HEK293 (cell line): ENCODE data around the gene TXNDC2.

Experiments
- CTCF ChIA-PET: fragments of 350-600 bp; formaldehyde crosslinking; extraction: SDS; loops from one replicate; lab custom pipeline; 2021; ENCODE audit warnings: antibody characterized with exemption; lab: Yijun Ruan, JAX
- POLR2A ChIA-PET: fragments of 300-600 bp; formaldehyde crosslinking; extraction: SDS; loops from one replicate; lab custom pipeline; 2020; ENCODE audit warnings: antibody characterized with exemption, inconsistent platforms; lab: Yijun Ruan, JAX
- H3K27ac ChIP-seq: fragments of 200-500 bp; sonication (Bioruptor generic); 2 replicates; pipeline ENCODE4 v1.5.1; 2014; ENCODE audit warnings: low read depth, low read length, control low read depth, inconsistent platforms; ENCODE audit errors: extremely low read depth
- H3K36me3 ChIP-seq, 2 experiments: fragments of 200-500 bp in 1 of 2; sonication (Bioruptor generic) in 1 of 2; 1 replicate in 1 of 2; 2 replicates in 1 of 2; pipeline ENCODE4 v1.5.1; 2014 to 2017; ENCODE audit warnings: inconsistent platforms in 2 of 2, low read length in 2 of 2; ENCODE audit not compliant: control insufficient read depth in 2 of 2, insufficient read depth in 1 of 2
- H3K4me1 ChIP-seq: fragments of 200-500 bp; sonication (Bioruptor generic); 2 replicates; pipeline ENCODE4 v1.5.1; 2014; ENCODE audit warnings: mild to moderate bottlenecking, low read length, inconsistent platforms; ENCODE audit not compliant: control insufficient read depth, insufficient read depth
- H3K4me3 ChIP-seq: 2 replicates; pipeline ENCODE4 v1.5.1; 2011; ENCODE audit warnings: low read depth, mild to moderate bottlenecking, control low read depth, low read length, moderate library complexity
- H3K9me3 ChIP-seq: fragments of 200-500 bp; sonication (Bioruptor generic); 2 replicates; pipeline ENCODE4 v1.5.1; 2014; ENCODE audit warnings: low read depth, low read length, inconsistent platforms; ENCODE audit not compliant: control insufficient read depth, insufficient read depth
- KLF10 ChIP-seq: fragments of 450-650 bp; IDR thresholded peaks from 2 replicates; pipeline ENCODE4 v1.5.1; 2018; ENCODE audit warnings: missing biosample characterization, mild to moderate bottlenecking, missing genetic modification characterization
- MYNN ChIP-seq: fragments of 450-650 bp; formaldehyde crosslinking; IDR thresholded peaks from 2 replicates; pipeline ENCODE4 v1.5.1; 2016; ENCODE audit warnings: missing biosample characterization, missing genetic modification characterization, borderline replicate concordance
- ZNF121 ChIP-seq: fragments of 450-650 bp; formaldehyde crosslinking; IDR thresholded peaks from 2 replicates; pipeline ENCODE4 v1.5.1; 2016; ENCODE audit warnings: missing biosample characterization, missing genetic modification characterization
- ZNF140 ChIP-seq: fragments of 450-650 bp; formaldehyde crosslinking; IDR thresholded peaks from 2 replicates; pipeline ENCODE4 v1.5.1; 2016; ENCODE audit warnings: missing biosample characterization, missing genetic modification characterization
- ZNF169 ChIP-seq: fragments of 450-650 bp; formaldehyde crosslinking; IDR thresholded peaks from 2 replicates; pipeline ENCODE4 v1.5.1; 2016; ENCODE audit warnings: missing biosample characterization, missing genetic modification characterization
- ZNF292 ChIP-seq: fragments of 450-650 bp; formaldehyde crosslinking; IDR thresholded peaks from 2 replicates; pipeline ENCODE4 v1.5.1; 2016; ENCODE audit warnings: low read depth, missing biosample characterization, missing genetic modification characterization, borderline replicate concordance
- ZNF423 ChIP-seq: fragments of 450-650 bp; formaldehyde crosslinking; IDR thresholded peaks from 2 replicates; pipeline ENCODE4 v1.5.1; 2016; ENCODE audit warnings: missing biosample characterization, missing genetic modification characterization
- ZNF544 ChIP-seq: fragments of 450-650 bp; formaldehyde crosslinking; IDR thresholded peaks from 2 replicates; pipeline ENCODE4 v1.5.0; 2017; ENCODE audit warnings: missing biosample characterization, missing genetic modification characterization
- ZNF571 ChIP-seq: fragments of 450-650 bp; formaldehyde crosslinking; IDR thresholded peaks from 2 replicates; pipeline ENCODE4 v1.5.0; 2017; ENCODE audit warnings: missing biosample characterization, missing genetic modification characterization
- ZNF792 ChIP-seq: fragments of 450-650 bp; formaldehyde crosslinking; IDR thresholded peaks from 2 replicates; pipeline ENCODE4 v1.5.1; 2016; ENCODE audit warnings: missing biosample characterization, missing genetic modification characterization
- TF ChIP-seq, protein P1 (sequence below): fragments of 450-650 bp; formaldehyde crosslinking; IDR thresholded peaks from 2 replicates; pipeline ENCODE4 v1.5.1; 2016; ENCODE audit warnings: missing biosample characterization, missing genetic modification characterization
- TF ChIP-seq, protein P2 (sequence below): fragments of 450-650 bp; formaldehyde crosslinking; IDR thresholded peaks from 2 replicates; pipeline ENCODE4 v1.5.1; 2016; ENCODE audit warnings: missing biosample characterization, missing genetic modification characterization
- TF ChIP-seq, protein P3 (sequence below): fragments of 450-650 bp; formaldehyde crosslinking; IDR thresholded peaks from 2 replicates; pipeline ENCODE4 v1.5.1; 2016; ENCODE audit warnings: missing biosample characterization, missing genetic modification characterization
- TF ChIP-seq, protein P4 (sequence below): fragments of 450-650 bp; formaldehyde crosslinking; IDR thresholded peaks from 2 replicates; pipeline ENCODE4 v1.5.0; 2017; ENCODE audit warnings: missing biosample characterization, missing genetic modification characterization, borderline replicate concordance
- TF ChIP-seq, protein P5 (sequence below): fragments of 450-650 bp; formaldehyde crosslinking; optimal IDR thresholded peaks from 2 replicates; pipeline ENCODE3; 2016; ENCODE audit warnings: missing biosample characterization, mild to moderate bottlenecking, missing genetic modification characterization
- TF ChIP-seq, protein P6 (sequence below): fragments of 450-650 bp; formaldehyde crosslinking; IDR thresholded peaks from 2 replicates; pipeline ENCODE4 v1.5.1; 2016; ENCODE audit warnings: missing biosample characterization, missing genetic modification characterization, borderline replicate concordance

Gene TXNDC2

DNA sequence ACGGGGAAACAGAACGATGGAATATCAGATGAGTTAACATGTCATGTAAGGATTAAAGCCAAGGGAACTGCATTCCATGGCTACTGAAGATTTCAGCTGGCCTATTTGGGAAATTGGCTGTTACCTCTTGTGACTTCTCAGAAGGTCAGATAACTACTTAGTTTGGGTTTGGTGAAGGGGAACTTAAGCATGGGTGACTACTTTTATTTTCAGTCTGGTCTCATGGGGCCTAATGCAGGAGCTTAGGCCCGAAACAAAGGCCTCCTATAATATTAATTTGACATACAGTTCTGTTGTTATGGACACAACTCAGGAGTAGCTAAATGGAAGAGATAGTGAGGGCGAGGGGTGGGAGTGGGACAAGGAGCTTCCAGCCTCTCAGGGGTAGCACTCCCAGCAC is 44.0 kb upstream of the TXNDC2 start (continued):
- TF ChIP-seq, protein P1, sequence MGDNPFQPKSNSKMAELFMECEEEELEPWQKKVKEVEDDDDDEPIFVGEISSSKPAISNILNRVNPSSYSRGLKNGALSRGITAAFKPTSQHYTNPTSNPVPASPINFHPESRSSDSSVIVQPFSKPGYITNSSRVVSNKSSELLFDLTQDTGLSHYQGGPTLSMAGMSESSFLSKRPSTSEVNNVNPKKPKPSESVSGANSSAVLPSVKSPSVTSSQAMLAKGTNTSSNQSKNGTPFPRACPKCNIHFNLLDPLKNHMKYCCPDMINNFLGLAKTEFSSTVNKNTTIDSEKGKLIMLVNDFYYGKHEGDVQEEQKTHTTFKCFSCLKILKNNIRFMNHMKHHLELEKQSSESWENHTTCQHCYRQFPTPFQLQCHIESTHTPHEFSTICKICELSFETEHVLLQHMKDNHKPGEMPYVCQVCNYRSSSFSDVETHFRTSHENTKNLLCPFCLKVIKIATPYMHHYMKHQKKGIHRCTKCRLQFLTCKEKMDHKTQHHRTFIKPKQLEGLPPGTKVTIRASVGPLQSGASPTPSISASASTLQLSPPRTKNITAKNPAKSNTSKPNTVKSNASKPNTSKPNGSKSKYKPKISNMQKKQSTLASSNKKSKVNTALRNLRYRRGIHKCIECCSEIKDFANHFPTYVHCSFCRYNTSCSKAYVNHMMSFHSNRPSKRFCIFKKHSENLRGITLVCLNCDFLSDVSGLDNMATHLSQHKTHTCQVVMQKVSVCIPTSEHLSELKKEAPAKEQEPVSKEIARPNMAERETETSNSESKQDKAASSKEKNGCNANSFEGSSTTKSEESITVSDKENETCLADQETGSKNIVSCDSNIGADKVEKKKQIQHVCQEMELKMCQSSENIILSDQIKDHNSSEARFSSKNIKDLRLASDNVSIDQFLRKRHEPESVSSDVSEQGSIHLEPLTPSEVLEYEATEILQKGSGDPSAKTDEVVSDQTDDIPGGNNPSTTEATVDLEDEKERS (tag by site-specific recombination): no peak
- TF ChIP-seq ZNF423: no peak

DNA sequence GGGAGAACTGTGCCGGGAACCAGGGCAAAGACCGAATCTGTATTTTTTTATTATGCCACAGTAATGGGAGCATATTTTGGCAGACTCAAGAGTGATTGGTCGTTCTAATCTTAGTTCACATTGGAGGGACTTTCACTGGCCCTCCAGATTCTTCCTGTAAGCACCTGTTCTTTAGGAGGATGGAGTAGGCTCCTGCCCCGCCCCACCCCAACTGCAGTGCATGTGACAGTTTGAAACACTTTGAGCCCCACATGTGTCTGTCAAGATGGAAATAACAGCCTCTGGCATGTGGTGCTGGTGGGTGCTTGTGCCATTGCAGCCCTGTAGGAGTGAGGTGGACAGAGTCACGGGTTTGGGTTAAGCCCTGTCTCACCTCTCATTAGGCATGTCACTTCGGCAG is 43.3 kb upstream of the TXNDC2 start:
- Histone ChIP-seq H3K27ac (no peak overlapping the region), H3K36me3 (peaks cover 0 to 15% of the 10 kb centered on the region in 2 experiments; a peak in 1 of 3 replicates), H3K4me1 (no peaks in the 10 kb centered on the region), H3K4me3 (no peak overlapping the region), H3K9me3 (no peaks in the 10 kb centered on the region)
- POLR2A ChIA-PET: no interaction called here
- CTCF ChIA-PET: no interaction called here
- TF ChIP-seq ZNF544 (tag by site-specific recombination) (no peak), ZNF792 (tag by site-specific recombination) (no peak), ZNF292 (tag by site-specific recombination) (no peak), ZNF571 (no peak), ZNF140 (no peak), ZNF169 (tag by site-specific recombination) (no peak), ZNF121 (tag by site-specific recombination) (no peak), KLF10 (tag by site-specific recombination) (no peak), MYNN (tag by site-specific recombination) (no peak)
- TF ChIP-seq, protein P2, sequence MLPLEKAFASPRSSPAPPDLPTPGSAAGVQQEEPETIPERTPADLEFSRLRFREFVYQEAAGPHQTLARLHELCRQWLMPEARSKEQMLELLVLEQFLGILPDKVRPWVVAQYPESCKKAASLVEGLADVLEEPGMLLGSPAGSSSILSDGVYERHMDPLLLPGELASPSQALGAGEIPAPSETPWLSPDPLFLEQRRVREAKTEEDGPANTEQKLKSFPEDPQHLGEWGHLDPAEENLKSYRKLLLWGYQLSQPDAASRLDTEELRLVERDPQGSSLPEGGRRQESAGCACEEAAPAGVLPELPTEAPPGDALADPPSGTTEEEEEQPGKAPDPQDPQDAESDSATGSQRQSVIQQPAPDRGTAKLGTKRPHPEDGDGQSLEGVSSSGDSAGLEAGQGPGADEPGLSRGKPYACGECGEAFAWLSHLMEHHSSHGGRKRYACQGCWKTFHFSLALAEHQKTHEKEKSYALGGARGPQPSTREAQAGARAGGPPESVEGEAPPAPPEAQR (tag by site-specific recombination): no peak
- TF ChIP-seq, protein P3, sequence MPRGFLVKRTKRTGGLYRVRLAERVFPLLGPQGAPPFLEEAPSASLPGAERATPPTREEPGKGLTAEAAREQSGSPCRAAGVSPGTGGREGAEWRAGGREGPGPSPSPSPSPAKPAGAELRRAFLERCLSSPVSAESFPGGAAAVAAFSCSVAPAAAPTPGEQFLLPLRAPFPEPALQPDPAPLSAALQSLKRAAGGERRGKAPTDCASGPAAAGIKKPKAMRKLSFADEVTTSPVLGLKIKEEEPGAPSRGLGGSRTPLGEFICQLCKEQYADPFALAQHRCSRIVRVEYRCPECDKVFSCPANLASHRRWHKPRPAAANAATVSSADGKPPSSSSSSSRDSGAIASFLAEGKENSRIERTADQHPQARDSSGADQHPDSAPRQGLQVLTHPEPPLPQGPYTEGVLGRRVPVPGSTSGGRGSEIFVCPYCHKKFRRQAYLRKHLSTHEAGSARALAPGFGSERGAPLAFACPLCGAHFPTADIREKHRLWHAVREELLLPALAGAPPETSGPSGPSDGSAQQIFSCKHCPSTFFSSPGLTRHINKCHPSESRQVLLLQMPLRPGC (tag by site-specific recombination): no peak
- TF ChIP-seq, protein P4, sequence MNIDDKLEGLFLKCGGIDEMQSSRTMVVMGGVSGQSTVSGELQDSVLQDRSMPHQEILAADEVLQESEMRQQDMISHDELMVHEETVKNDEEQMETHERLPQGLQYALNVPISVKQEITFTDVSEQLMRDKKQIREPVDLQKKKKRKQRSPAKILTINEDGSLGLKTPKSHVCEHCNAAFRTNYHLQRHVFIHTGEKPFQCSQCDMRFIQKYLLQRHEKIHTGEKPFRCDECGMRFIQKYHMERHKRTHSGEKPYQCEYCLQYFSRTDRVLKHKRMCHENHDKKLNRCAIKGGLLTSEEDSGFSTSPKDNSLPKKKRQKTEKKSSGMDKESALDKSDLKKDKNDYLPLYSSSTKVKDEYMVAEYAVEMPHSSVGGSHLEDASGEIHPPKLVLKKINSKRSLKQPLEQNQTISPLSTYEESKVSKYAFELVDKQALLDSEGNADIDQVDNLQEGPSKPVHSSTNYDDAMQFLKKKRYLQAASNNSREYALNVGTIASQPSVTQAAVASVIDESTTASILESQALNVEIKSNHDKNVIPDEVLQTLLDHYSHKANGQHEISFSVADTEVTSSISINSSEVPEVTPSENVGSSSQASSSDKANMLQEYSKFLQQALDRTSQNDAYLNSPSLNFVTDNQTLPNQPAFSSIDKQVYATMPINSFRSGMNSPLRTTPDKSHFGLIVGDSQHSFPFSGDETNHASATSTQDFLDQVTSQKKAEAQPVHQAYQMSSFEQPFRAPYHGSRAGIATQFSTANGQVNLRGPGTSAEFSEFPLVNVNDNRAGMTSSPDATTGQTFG (tag by site-specific recombination): no peak

DNA sequence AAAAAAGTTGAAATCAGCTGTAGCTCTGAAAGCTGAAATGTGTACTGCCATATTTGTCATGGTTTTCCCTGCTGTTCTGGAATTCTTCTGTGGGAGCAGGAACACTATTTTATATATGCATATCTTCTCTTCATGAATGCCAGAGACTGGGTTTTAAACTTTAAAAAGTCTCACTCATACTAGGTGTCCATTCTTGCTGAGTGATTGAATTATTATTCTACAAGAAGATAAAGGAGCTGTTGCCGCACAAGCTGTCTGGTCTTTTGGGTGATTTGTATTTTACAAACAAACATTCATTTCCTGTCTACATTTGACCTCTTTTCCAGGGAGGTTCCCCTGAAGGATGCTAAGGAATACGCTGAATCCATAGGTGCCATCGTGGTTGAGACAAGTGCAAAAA is 40.5 kb upstream of the TXNDC2 start:
- peaks cover 0 to 28% of the 10 kb centered on the region in 2 experiments; a peak in 1 of 3 replicates for H3K36me3 ChIP-seq
- no peaks in the 10 kb centered on the region for H3K9me3 ChIP-seq
- H3K27ac ChIP-seq: no peak overlapping the region
- H3K4me1 ChIP-seq: 0 out of 2 replicates have a peak, but pooled peaks cover 4% of the 10 kb centered on the region
- POLR2A ChIA-PET: no interaction called here
- CTCF ChIA-PET: interaction anchor here (0.8 kb wide), 2 partner anchors 9 to 11 kb away, joined by 3 to 5 read pairs; no protein-coding TSS in a partner anchor
- no peak overlapping the region for H3K4me3 ChIP-seq
- TF ChIP-seq, protein P5, sequence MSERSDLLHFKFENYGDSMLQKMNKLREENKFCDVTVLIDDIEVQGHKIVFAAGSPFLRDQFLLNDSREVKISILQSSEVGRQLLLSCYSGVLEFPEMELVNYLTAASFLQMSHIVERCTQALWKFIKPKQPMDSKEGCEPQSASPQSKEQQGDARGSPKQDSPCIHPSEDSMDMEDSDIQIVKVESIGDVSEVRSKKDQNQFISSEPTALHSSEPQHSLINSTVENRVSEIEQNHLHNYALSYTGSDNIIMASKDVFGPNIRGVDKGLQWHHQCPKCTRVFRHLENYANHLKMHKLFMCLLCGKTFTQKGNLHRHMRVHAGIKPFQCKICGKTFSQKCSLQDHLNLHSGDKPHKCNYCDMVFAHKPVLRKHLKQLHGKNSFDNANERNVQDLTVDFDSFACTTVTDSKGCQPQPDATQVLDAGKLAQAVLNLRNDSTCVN (tag by site-specific recombination): no peak
- no peak for TF ChIP-seq ZNF571
- TF ChIP-seq, protein P6, sequence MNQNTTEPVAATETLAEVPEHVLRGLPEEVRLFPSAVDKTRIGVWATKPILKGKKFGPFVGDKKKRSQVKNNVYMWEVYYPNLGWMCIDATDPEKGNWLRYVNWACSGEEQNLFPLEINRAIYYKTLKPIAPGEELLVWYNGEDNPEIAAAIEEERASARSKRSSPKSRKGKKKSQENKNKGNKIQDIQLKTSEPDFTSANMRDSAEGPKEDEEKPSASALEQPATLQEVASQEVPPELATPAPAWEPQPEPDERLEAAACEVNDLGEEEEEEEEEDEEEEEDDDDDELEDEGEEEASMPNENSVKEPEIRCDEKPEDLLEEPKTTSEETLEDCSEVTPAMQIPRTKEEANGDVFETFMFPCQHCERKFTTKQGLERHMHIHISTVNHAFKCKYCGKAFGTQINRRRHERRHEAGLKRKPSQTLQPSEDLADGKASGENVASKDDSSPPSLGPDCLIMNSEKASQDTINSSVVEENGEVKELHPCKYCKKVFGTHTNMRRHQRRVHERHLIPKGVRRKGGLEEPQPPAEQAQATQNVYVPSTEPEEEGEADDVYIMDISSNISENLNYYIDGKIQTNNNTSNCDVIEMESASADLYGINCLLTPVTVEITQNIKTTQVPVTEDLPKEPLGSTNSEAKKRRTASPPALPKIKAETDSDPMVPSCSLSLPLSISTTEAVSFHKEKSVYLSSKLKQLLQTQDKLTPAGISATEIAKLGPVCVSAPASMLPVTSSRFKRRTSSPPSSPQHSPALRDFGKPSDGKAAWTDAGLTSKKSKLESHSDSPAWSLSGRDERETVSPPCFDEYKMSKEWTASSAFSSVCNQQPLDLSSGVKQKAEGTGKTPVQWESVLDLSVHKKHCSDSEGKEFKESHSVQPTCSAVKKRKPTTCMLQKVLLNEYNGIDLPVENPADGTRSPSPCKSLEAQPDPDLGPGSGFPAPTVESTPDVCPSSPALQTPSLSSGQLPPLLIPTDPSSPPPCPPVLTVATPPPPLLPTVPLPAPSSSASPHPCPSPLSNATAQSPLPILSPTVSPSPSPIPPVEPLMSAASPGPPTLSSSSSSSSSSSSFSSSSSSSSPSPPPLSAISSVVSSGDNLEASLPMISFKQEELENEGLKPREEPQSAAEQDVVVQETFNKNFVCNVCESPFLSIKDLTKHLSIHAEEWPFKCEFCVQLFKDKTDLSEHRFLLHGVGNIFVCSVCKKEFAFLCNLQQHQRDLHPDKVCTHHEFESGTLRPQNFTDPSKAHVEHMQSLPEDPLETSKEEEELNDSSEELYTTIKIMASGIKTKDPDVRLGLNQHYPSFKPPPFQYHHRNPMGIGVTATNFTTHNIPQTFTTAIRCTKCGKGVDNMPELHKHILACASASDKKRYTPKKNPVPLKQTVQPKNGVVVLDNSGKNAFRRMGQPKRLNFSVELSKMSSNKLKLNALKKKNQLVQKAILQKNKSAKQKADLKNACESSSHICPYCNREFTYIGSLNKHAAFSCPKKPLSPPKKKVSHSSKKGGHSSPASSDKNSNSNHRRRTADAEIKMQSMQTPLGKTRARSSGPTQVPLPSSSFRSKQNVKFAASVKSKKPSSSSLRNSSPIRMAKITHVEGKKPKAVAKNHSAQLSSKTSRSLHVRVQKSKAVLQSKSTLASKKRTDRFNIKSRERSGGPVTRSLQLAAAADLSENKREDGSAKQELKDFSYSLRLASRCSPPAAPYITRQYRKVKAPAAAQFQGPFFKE (tag by site-specific recombination): no peak
